Astrocyte of the spinal cord (primary cell): ENCODE results near the gene GCGR.

Experiments used
- DNase-seq: peaks from one replicate; pipeline ENCODE4 v3.0.0; 2011; ENCODE audit warnings: low read depth, low spot score
- H3K4me3 ChIP-seq: 2 replicates; pipeline ENCODE4 v1.5.1; 2011; ENCODE audit warnings: low read depth, mild to moderate bottlenecking, low read length, moderate library complexity
- in situ Hi-C: cut with HindIII; loops from 2 replicates; pipeline ENCODE4 v1.10.0; 2017; ENCODE audit warnings: low sequenced_read_pairs
- TF ChIP-seq, protein P1 (sequence below): IDR thresholded peaks from 2 replicates; pipeline ENCODE4 v1.5.1; 2012; ENCODE audit warnings: low read depth, mild to moderate bottlenecking, low read length, inconsistent platforms

GCGR gene

DNA sequence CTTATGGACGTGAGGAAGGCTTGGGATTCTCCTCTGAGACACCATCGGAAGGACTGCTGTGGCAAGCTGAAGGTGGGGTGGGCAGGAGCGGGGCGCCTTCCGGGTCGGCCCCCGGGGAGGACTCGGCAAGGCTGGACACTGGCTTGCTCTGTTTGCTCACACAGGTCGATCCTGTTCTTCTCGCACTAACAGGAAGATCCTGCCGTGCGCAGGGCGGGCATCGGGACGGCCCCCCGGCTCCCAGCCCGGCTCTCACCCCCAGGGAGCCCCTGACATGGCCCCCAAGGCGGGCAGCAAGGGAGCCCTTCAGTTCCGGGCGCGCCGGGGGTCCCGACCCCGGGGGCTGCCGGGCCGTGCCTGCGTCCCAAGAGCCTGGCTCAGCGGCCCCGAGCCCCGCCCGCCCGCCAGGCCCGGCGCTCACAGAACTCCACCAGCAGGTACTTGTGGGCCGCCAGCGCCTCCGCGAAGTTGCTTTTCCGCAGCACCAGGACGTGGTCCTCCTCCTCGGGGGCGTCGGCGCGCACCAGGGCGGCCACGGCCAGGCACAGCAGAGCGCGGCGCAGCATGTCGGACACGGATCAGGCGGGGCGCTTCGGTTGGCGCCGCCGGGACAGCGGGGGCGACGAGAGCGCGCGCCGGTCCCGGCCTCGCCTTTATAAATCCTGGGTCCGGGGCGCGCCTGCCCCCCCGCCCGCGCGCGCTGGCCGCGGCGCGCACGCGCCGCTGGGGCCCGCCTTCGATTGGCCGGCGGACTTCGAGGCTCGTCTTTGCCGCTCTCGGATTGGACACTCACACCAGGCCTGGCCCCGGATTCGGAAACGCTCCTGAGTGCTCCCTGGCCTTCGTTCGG, 56.2 kb downstream of the GCGR start, which contains the start of gene P4HB:
P4HB (minus strand) TSS at position 630 of the 850 bp plus-strand sequence; CDS start at position 566, 64 bp downstream.
- no peak for DNase-seq
- in situ Hi-C loops, result no loop called here
- peak within 1 kb of the TSS; percentile 79 for H3K4me3 ChIP-seq
- TF ChIP-seq, protein P1, sequence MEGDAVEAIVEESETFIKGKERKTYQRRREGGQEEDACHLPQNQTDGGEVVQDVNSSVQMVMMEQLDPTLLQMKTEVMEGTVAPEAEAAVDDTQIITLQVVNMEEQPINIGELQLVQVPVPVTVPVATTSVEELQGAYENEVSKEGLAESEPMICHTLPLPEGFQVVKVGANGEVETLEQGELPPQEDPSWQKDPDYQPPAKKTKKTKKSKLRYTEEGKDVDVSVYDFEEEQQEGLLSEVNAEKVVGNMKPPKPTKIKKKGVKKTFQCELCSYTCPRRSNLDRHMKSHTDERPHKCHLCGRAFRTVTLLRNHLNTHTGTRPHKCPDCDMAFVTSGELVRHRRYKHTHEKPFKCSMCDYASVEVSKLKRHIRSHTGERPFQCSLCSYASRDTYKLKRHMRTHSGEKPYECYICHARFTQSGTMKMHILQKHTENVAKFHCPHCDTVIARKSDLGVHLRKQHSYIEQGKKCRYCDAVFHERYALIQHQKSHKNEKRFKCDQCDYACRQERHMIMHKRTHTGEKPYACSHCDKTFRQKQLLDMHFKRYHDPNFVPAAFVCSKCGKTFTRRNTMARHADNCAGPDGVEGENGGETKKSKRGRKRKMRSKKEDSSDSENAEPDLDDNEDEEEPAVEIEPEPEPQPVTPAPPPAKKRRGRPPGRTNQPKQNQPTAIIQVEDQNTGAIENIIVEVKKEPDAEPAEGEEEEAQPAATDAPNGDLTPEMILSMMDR, result no peak

DNA sequence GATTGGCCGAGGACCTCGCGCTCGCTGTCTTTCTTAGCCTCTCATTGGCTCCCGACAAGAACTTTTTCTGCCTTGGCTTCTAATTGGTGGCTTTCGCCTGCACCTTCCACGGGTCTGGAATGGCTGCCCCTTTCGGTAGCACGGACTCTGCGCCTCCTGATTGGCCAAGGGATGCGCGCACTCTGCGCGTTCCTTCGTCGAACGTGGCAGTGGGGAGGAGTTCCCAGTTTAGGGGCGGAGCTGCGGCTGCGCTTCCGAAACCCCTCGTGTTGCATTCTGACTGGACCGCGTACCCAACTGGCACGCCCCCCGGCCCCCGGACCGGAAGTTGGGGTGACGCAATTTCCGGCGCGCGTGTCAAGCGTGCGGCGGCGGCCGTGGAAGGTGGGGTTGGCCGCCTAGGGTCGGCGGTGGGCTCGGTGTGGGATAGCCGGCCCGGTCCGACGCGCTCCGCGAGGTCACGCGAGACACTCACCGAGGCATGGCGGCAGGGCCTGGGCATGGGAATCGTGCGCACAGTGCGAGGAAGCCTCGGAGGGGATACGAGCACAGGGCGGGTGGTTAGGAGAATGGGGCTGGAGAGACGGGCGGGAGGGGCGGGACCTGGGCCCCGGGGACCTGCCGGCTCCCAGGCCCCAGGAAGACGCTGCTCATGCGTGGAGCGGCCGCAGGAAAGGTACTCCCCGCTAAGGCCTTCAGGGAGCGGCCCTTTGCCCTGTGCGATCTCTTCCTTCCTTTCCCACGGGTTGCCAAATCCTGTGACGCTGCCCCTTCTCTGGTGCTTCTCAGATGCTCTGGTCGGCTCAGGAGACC, 57.0 kb downstream of the GCGR start:
- in situ Hi-C loops, result no loop called here
- TF ChIP-seq, protein P1, result no peak
- peak; percentile 100 for DNase-seq
- H3K4me3 ChIP-seq, result peak overlapping the region; percentile 79

DNA sequence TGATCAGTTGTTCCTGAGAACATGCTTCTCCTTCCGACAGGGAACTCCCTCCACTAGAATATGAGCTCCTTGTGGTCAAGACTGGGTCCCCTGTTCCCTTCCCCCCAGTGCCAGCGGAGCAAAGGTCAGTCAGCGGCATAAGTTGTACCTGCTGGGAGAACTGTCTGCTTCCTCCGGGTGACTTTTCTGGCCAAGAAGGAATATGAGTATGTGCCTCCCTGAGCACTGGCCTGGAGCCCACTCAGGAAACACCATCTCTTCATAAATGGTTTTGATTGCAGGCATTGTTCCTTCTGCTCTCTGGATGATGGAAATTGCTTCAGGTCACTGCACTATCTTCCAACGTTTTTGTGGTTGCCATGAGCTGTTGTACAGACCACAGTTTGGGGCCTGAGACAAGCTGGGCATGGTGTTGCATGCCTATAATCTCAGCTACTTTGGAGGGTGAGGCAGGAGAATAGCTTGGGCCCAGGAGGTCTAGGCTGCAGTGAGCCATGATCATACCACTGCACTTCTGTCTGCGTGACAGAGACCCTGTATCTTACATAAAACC, 59.2 kb downstream of the GCGR start:
- TF ChIP-seq, protein P1, result no peak

More for the DNA sequence above, 59.2 kb downstream of the GCGR start:
- no peak for DNase-seq
- H3K4me3 ChIP-seq, result no peak overlapping the region
- in situ Hi-C loops, result no loop called here
